Sigmoid colon (tissue), 7 donors: Measurements from ENCODE around the gene IRAK1. TPM values are rescaled to one million over a fixed set of nuclear protein-coding genes. Genes with fewer than 3 reads are reported as not detected.

Experiments
- DNase-seq: peaks from one replicate; pipeline ENCODE4 v3.0.0-alpha.2; 2019
- H3K27ac ChIP-seq, 4 donors: fragments of 200-600 bp; sonication (generic); one replicate each; pipeline ENCODE4 v1.5.1; 2016 to 2019; ENCODE audit warnings: mild to moderate bottlenecking in 1 of 4
- H3K27me3 ChIP-seq, 3 donors: fragments of 200-600 bp; sonication (generic); one replicate each; pipeline ENCODE4 v1.5.1; 2019; ENCODE audit warnings: mild to moderate bottlenecking in 1 of 3
- H3K36me3 ChIP-seq, 4 donors: fragments of 200-600 bp; sonication (generic); one replicate each; pipeline ENCODE4 v1.5.1; 2016 to 2019
- H3K4me1 ChIP-seq, 4 donors: fragments of 200-600 bp; sonication (generic); one replicate each; pipeline ENCODE4 v1.5.1; 2017 to 2019
- H3K4me3 ChIP-seq, 4 donors: fragments of 200-600 bp; sonication (generic); one replicate each; pipeline ENCODE4 v1.5.1; 2017 to 2019; ENCODE audit warnings: mild to moderate bottlenecking in 2 of 4, moderate library complexity in 1 of 4
- H3K9me3 ChIP-seq, 4 donors: fragments of 200-600 bp in 3 of 4; sonication (generic) in 3 of 4; one replicate each; pipeline versions ENCODE4 v1.5.1 to v1.6.1; 2013 to 2019
- EP300 ChIP-seq, 4 donors: sonication (generic); formaldehyde crosslinking; IDR thresholded peaks; one replicate each; pipeline ENCODE4 v1.6.1; 2017; ENCODE audit warnings: antibody characterized with exemption in 4 of 4
- POLR2A ChIP-seq, 2 donors: fragments of 450-650 bp; IDR thresholded peaks; one replicate each; pipeline ENCODE4 v1.6.1; 2016; ENCODE audit warnings: antibody characterized with exemption in 2 of 2, mild to moderate bottlenecking in 2 of 2, moderate library complexity in 2 of 2
- POLR2AphosphoS5 ChIP-seq, 4 donors: sonication (generic); formaldehyde crosslinking; IDR thresholded peaks; one replicate each; pipeline ENCODE4 v1.6.1; 2017; ENCODE audit warnings: antibody characterized with exemption in 4 of 4
- WGBS, 2 donors: extraction: QIAGEN DNeasy Blood & Tissue Kit; methylation state at CpG; one replicate each; pipeline ENCODE4 v1.1.7; 2013; 5-methylcytosine and 5-hydroxymethylcytosine counted together
- intact Hi-C: fragments of 100-400 bp; cut with DNase I; formaldehyde crosslinking; loops from one replicate; pipeline ENCODE4 v1.15.1; 2023
- polyA plus RNA-seq, 3 donors: library from polyadenylated mRNA; stranded (reverse); fragments of 200-250 nt; gene quantifications; one replicate each; pipeline ENCODE4 v1.2.3, GENCODE V29; 2013
- total RNA-seq, 4 donors: library from RNA; depleted of rRNA; stranded (reverse); fragments of >200 nt; gene quantifications; one replicate each; pipeline ENCODE4 v1.1.0, GENCODE V29; 2016
- TF ChIP-seq, protein P1 (sequence below), 4 experiments: fragments of 450-650 bp in 3 of 4; fragments of 200-600 bp in 1 of 4; IDR thresholded peaks; one replicate each; pipeline ENCODE4 v1.5.1; 2016 to 2019; ENCODE audit warnings: antibody characterized with exemption in 4 of 4, mild to moderate bottlenecking in 3 of 4, moderate library complexity in 2 of 4
- donor health status: healthy with polysubstance abuse.
- donor health status: Bipolar disorder and iron deficiency.
- donor health status: healthy.

The IRAK1 gene
- total and polyA plus RNA-seq, 7 donors: 26.8 to 103 (median 41.7) TPM

DNA sequence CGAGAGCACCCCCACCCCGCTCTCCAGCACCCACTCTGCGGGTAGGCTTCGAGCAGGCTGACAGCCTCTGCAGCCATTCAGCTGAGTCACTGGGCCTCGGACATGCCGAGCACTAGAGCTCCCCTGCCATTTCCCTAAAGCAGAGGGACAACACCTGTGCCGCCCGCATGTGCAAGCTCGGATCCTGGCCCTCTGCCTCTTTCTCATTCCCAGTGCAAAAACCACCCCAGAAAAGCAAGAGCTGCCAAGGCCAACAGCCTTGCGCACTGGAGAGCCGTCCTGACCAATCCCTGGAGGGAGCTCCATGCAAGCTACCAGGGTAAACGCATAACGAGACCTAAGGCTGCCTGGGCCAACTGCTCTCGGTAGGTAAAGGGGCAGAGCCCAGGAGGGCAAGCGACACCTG is 53.4 kb downstream of the IRAK1 start:
- Histone ChIP-seq H3K9me3 (no peaks in the 10 kb centered on the region), H3K4me1 (peaks cover 0 to 42% (median 37%) of the 10 kb centered on the region in 4 donors), H3K27me3 (peaks cover 0 to 5% (median 0%) of the 10 kb centered on the region in 3 donors), H3K27ac (peak overlapping the region; percentile 49 to 98 (median 97)), H3K4me3 (peak overlapping the region in 1 of 4 donors; percentile 8), H3K36me3 (peaks cover 0 to 23% (median 14%) of the 10 kb centered on the region in 4 donors)
- DNase-seq: peak; percentile 80
- intact Hi-C loops: no loop called here
- TF ChIP-seq, protein P1, sequence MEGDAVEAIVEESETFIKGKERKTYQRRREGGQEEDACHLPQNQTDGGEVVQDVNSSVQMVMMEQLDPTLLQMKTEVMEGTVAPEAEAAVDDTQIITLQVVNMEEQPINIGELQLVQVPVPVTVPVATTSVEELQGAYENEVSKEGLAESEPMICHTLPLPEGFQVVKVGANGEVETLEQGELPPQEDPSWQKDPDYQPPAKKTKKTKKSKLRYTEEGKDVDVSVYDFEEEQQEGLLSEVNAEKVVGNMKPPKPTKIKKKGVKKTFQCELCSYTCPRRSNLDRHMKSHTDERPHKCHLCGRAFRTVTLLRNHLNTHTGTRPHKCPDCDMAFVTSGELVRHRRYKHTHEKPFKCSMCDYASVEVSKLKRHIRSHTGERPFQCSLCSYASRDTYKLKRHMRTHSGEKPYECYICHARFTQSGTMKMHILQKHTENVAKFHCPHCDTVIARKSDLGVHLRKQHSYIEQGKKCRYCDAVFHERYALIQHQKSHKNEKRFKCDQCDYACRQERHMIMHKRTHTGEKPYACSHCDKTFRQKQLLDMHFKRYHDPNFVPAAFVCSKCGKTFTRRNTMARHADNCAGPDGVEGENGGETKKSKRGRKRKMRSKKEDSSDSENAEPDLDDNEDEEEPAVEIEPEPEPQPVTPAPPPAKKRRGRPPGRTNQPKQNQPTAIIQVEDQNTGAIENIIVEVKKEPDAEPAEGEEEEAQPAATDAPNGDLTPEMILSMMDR (IDR thresholded peaks at IDR 0.05): no peak
- TF ChIP-seq EP300 (IDR thresholded peaks at IDR 0.05) (no peak), POLR2A (IDR thresholded peaks at IDR 0.05) (no peak), POLR2AphosphoS5 (IDR thresholded peaks at IDR 0.05) (no peak)
- whole genome bisulfite sequencing, 2 donors: 77 to 84% methylated on average over 15 of the region's 15 CpGs

DNA sequence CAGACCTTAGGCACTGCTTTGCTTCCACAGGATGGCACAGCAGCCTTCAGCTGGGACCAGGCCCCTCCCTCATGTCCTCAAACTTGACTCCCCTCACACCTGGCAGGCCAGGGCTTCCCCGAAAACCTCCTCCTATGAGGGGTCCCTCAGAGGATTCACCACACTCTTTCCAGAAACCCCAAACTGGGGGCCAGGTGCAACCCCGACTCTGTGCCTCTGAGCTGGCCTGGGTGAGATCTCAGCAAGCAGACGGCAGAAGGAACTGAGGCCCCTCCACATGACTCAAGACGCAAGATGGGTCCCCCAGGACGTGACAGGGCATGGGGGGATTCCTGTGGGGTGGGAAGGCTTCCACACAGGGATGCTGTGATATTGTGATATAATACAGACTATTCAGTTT is 54.3 kb downstream of the IRAK1 start:
- WGBS, 2 donors: 70 to 80% methylated on average over 5 of the region's 5 CpGs

DNA sequence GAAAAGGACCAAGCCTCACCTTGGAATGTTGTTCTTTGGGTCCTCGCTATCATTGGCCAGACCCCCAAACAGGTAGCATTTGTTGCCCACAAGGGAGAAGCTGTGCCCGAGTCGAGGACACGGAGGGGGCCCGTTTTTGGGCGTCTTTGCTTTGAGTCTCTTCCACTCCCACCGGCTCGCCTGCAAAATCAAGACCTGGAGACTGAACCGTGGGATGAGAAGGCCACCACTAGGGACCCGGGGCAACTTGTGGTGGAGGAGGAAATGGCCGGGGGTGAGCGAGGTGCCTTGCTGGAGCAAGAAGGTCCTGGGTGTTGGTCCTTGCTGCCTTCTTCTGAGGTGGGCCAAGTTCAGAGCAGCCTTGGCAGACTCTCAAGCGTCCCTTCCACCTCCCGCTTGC is 55.6 kb downstream of the IRAK1 start:
- H3K36me3 ChIP-seq: peaks cover 2 to 44% (median 27%) of the 10 kb centered on the region in 4 donors
- peak overlapping the region in 2 of 4 donors; percentile 10 to 37 for H3K27ac ChIP-seq
- intact Hi-C loops: no loop called here
- no peak for DNase-seq
- no peak overlapping the region for H3K4me3 ChIP-seq
- H3K9me3 ChIP-seq: no peaks in the 10 kb centered on the region
- H3K27me3 ChIP-seq: peaks cover 0 to 5% (median 0%) of the 10 kb centered on the region in 3 donors
- no peak for TF ChIP-seq POLR2AphosphoS5 (IDR thresholded peaks at IDR 0.05)
- TF ChIP-seq POLR2A (IDR thresholded peaks at IDR 0.05): no peak
- TF ChIP-seq, protein P1 (IDR thresholded peaks at IDR 0.05): no peak
- WGBS, 2 donors: 91 to 94% methylated on average over 14 of the region's 14 CpGs
- peaks cover 0 to 38% (median 32%) of the 10 kb centered on the region in 4 donors for H3K4me1 ChIP-seq

More for the DNA sequence above, 54.3 kb downstream of the IRAK1 start:
- TF ChIP-seq EP300 (IDR thresholded peaks at IDR 0.05) (no peak), POLR2AphosphoS5 (IDR thresholded peaks at IDR 0.05) (no peak), POLR2A (IDR thresholded peaks at IDR 0.05) (no peak)
- TF ChIP-seq, protein P1 (IDR thresholded peaks at IDR 0.05): no peak
- intact Hi-C loops: no loop called here
- peaks cover 0 to 5% (median 0%) of the 10 kb centered on the region in 3 donors for H3K27me3 ChIP-seq
- H3K4me1 ChIP-seq: peaks cover 0 to 42% (median 37%) of the 10 kb centered on the region in 4 donors
- no peak for DNase-seq
- H3K27ac ChIP-seq: peak overlapping the region in 3 of 4 donors; percentile 97 to 98 (median 97)
- H3K4me3 ChIP-seq: no peak overlapping the region
- peaks cover 0 to 32% (median 17%) of the 10 kb centered on the region in 4 donors for H3K36me3 ChIP-seq
- no peaks in the 10 kb centered on the region for H3K9me3 ChIP-seq

DNA sequence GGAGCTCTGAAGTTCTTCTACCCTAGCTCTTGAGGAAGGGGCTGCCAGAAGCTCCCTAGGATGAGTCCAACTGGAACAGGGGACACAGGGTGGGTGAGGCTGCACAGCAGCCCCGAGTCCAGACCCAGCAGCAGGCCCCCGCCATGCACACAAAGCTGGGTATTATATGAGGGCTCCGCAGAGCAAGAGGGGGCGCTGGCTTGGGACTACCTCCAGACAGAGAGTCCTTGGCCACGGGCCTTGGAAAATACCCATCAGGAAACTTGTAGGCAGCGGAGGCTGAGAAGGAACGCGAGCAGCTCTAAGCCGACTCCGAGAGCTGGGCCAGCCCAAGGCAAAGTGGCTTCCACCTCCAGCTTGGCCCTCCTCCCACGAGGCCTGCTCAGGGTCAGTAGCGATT is 56.2 kb downstream of the IRAK1 start:
- H3K27me3 ChIP-seq: peaks cover 0 to under 1% (median 0%) of the 10 kb centered on the region in 3 donors
- peaks cover 7 to 49% (median 29%) of the 10 kb centered on the region in 4 donors for H3K36me3 ChIP-seq
- TF ChIP-seq POLR2AphosphoS5 (IDR thresholded peaks at IDR 0.05) (no peak), EP300 (IDR thresholded peaks at IDR 0.05) (no peak), POLR2A (IDR thresholded peaks at IDR 0.05) (no peak)
- TF ChIP-seq, protein P1 (IDR thresholded peaks at IDR 0.05): no peak
- intact Hi-C loops: no loop called here
- peak overlapping the region in 2 of 4 donors; percentile 10 to 14 for H3K27ac ChIP-seq
- no peak overlapping the region for H3K4me3 ChIP-seq
- H3K9me3 ChIP-seq: no peaks in the 10 kb centered on the region
- H3K4me1 ChIP-seq: peaks cover 0 to 32% (median 27%) of the 10 kb centered on the region in 4 donors
- 87 to 95% methylated on average over 12 of the region's 12 CpGs for WGBS, 2 donors
- DNase-seq: peak; percentile 66

DNA sequence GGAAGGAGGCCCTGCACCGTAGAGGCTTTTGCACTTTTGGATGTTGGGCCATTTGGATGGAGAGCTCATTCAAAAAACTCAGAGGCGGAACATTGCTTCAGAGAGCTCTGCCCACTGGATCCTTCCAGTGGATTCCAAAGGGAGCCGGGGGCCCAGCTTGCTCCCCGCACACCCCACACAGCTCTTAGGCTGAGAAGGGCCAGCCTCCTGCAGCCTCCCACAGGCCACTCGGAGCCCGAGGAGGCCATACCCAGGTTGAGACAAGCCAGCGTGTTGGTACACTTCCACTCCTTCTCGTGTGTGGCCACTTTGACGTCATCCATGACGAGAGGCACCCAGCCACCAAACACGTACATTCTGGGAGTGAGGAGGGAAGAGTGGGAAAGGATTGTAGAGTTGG is 58.4 kb downstream of the IRAK1 start:
- Histone ChIP-seq H3K36me3 (peaks cover 11 to 67% (median 37%) of the 10 kb centered on the region in 4 donors), H3K27ac (peak overlapping the region in 3 of 4 donors; percentile 12 to 56 (median 37)), H3K4me1 (peaks cover 0 to 12% (median 5%) of the 10 kb centered on the region in 4 donors), H3K9me3 (no peaks in the 10 kb centered on the region), H3K27me3 (no peaks in the 10 kb centered on the region), H3K4me3 (no peak overlapping the region)
- WGBS, 2 donors: 94 to 95% methylated on average over 11 of the region's 11 CpGs
- DNase-seq: no peak
- no peak for TF ChIP-seq POLR2AphosphoS5 (IDR thresholded peaks at IDR 0.05)
- TF ChIP-seq, protein P1 (IDR thresholded peaks at IDR 0.05): no peak
- no peak for TF ChIP-seq EP300 (IDR thresholded peaks at IDR 0.05)
- TF ChIP-seq POLR2A (IDR thresholded peaks at IDR 0.05): no peak
- intact Hi-C loops: no loop called here
